NOMO-1 treated with dmso at 0.1 percent for 144 hours (cell line): ENCODE results near the gene COBL.

Experiments
- DNase-seq: peaks from one replicate; lab custom pipeline; 2025; ENCODE audit not compliant: unreplicated experiment; lab: John Stamatoyannopoulos, UW

Gene COBL

GRCh38 chr7:51126324-51126723 lies 190.3 kb downstream of the COBL start:
- DNase-seq = no peak

- no peak for DNase-seq
Measured at GRCh38 chr7:51124321-51124720, 192.3 kb downstream of the COBL start.

DNA sequence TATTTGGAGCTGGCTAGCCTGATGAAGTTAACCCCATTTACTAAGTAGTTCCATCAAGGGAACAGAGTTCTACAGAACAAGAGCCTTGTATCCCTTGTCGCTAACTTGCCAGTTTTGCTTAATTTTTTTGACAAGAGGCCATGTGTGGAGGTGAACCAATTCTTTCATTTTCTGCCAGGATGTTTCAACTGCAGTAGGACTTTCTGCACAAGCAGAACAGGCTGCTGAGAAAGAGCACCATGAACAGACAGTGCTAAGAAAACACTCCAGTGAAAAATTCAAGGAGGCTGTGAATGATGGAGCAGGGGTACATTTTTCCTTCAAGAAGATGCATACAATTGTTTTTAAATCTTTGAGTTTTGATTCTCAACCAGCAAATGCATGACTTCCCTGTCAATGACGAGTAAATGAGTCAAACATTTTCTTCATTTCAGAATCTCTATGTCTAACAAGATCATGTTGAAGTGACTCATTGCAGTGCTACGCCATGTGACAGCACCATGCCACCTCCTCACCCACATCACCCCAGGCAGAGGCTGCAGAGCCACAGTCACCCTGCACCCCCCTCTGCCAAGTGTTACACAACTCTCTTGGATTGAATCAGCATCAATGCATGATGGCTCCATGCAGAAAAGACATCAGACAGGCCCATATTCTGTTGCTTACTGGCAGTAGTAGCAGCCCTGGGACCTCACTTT lies 193.1 kb downstream of the COBL start:
- DNase-seq = no peak

GRCh38 chr7:51121931-51122425 lies 194.6 kb downstream of the COBL start:
- no peak for DNase-seq

DNA sequence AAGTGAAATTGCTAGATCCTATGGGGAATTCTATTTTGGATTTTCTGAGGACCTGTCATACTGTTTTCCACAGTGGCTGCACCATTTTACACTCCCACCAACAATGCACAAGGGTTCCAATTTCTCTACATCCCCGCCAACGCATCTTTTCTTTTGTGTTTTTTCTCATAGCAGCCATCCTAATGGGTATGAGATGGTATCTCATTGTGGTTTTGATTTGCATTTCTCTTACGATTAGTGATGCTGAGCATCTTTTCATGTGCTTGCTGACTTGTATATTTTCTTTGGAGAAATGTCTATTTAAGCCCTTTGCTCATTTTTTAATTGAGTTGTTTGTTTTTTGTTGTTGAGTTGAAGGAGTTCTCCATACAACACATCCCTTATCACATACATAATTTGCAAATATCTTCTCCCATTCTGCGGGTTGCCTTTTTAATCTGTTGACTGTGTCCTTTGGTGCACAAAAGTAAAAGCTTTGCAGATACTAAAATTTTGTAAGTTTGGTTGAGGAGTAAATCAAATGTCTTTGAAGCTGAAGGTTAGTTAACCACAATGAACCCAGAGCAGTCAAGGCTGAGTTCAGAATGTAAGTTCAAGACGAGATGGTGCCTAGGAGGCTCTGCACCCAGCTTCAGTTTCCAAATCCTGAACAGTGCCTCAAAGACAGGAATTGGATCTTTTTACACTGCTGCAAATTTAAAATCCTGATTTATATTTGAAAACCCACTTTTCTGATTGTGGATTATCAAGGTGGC lies 195.4 kb downstream of the COBL start:
- DNase-seq = no peak

GRCh38 chr7:51118628-51119027 lies 198.0 kb downstream of the COBL start:
- DNase-seq = no peak

GRCh38 chr7:51114501-51114900 lies 202.1 kb downstream of the COBL start:
- no peak for DNase-seq

- DNase-seq = no peak
Measured at GRCh38 chr7:51113962-51114361, 202.6 kb downstream of the COBL start.

DNA sequence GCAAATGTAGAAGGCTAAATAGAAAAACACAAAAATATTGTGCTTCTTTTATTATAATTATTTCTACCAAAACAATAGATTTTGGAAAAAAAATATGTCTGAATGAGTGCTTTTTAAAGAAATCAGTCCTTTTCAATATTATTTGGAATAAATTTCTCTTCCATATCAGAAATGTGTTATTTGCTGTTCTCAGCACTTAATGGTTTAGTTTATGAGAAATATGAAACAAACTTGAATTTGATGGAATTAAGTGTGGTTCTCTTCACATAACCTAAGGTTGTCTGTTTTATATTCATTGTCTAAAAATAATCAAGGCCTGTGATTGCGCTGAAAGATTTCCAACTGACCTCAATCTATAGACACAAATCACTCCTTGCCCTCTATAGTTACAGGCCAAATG lies 203.0 kb downstream of the COBL start:
- DNase-seq = no peak

- DNase-seq = no peak
Measured at GRCh38 chr7:51111241-51111940, 205.2 kb downstream of the COBL start.

DNA sequence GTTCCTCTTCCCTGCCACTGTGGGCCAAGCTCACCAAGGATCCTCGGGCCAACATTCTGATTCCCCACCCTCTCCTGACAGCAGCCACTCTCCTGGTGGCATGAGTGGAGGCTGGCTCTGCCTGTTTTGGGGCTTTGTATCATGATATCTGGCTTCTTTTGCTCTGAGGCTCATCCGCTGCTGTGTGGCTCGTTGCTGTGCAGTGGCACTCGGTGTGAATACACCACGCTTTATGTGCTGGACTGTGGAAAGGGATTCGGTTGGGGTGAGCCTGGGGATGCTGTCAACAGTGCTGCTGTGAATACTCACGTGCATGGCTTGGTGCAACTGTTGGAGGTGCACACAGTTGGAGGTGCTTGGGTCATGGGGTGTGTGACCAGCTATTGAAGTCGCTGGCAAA lies 208.5 kb downstream of the COBL start:
- DNase-seq = no peak

- no peak for DNase-seq
Measured at GRCh38 chr7:51104278-51104677, 212.3 kb downstream of the COBL start.

DNA sequence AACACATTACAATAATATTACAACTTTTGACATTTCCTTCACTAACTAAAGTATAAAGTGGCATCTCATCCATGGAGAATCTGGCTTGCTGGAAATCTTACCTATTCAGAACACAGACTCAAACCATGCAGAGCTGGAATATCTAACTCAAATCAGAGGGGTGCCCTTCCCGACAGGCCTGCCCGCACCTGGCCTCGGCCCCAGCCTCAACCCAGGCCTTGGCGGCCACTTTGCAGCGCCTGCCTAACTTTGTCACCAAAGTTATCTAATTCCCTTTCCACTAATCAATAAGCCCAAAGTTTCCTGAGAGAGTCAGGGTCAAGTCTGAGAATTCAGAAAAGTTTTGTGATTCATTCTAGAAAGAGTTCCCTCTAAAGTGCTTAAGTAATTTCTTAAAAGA lies 212.9 kb downstream of the COBL start:
- no peak for DNase-seq

GRCh38 chr7:51102828-51103227 lies 213.8 kb downstream of the COBL start:
- DNase-seq = no peak

GRCh38 chr7:51101111-51101757 lies 215.4 kb downstream of the COBL start:
- DNase-seq = no peak

DNA sequence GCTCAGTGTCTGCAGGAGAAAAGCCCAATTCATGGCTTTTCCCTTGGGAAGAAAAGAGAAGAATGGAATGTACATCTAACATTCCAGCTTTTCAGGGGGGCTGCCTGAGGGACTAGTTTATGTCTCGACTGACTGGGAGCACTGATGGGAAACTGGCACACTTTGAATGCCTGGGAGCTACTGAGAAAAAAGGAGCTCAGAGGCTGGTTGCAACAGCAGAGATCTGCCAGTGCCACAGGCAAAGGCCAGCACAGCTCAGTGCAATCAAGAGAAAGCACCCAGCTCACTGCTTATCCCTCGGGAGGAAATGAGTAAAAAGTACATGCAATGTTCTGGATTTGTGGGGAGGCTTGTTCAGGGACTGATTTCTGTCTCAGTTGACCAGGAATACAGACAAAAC lies 226.2 kb downstream of the COBL start:
- DNase-seq = no peak

- no peak for DNase-seq
Measured at GRCh38 chr7:51085034-51085692, 231.4 kb downstream of the COBL start.

DNA sequence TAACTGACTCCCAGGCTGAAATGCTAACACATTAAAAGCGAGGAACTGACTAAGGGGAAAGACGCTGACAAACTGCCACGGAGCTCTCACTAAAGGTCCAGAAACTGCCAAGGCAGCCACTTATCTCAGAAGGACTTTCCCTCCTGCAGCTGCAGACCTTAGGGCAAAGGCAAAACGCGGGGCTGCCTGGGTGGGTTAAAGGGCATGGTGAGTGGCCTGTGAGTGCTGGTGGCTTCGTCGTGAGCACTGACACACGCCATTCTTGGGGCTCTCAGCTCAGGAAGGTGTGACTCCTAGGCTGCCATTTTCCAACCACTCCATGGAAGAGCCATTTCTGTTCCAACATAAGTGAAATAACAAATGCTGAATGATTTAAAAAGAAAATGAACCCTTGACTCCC lies 232.5 kb downstream of the COBL start:
- DNase-seq = no peak

- DNase-seq = no peak
Measured at GRCh38 chr7:51082940-51083533, 233.6 kb downstream of the COBL start.

- DNase-seq = no peak
Measured at GRCh38 chr7:51082096-51082840, 234.3 kb downstream of the COBL start.
